Breast epithelium (tissue), 3 donors: ENCODE results near the gene ELAVL1.

Experiments
- POLR2A ChIP-seq: fragments of 450-650 bp; IDR thresholded peaks from one replicate; pipeline ENCODE4 v1.6.1; 2016; ENCODE audit warnings: antibody characterized with exemption, mild to moderate bottlenecking, moderate library complexity
- POLR2AphosphoS5 ChIP-seq, 3 donors: sonication (generic); formaldehyde crosslinking; IDR thresholded peaks; one replicate each; pipeline ENCODE4 v1.6.1; 2017; ENCODE audit warnings: antibody characterized with exemption in 3 of 3
- TF ChIP-seq, protein P1 (sequence below), 3 donors: fragments of 450-650 bp; IDR thresholded peaks; one replicate each; pipeline ENCODE4 v1.5.1; 2016 to 2017; ENCODE audit warnings: antibody characterized with exemption in 3 of 3, mild to moderate bottlenecking in 3 of 3, moderate library complexity in 3 of 3

DNA sequence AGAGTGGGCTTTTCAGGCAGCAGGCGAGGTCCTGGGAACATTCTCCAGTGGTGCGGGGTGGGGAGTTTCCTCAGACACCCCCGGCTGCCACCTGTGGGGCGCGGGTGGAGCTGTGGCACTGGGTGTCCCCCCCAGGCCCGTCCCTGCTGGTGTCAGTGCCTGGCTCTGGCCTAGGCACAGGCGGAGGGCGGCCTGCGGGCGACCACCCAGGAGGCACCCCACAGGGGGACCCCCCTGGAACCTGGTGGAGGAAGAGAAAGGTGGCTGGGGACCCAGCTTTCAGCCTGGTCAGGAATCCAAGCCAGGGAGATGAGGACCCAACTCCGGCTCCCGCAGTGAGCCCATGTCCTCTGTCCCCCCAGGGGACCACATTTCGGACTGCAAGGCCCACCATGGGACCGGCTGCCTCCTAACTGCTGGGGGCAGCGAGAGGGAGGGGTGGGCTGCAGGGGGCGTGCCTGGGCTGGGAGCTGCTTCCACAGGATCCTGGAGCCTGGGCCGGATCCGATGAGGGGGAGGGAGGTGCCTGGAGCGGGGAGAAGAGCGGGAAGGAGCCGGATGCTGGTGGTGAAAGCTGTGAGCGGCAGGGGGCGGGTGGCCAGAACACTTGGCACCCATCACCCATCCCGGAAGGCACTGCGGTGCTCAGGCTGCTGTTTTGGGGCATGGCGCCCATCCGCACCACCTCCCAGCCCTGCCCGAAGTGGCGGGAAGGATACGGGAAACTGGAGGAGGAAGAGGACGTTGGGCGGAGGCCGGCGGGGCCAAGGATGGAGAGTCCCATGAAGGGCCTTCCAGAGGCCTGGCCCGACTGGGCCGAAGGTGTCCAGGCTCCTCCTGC, 74.0 kb downstream of the ELAVL1 start:
- TF ChIP-seq, protein P1, sequence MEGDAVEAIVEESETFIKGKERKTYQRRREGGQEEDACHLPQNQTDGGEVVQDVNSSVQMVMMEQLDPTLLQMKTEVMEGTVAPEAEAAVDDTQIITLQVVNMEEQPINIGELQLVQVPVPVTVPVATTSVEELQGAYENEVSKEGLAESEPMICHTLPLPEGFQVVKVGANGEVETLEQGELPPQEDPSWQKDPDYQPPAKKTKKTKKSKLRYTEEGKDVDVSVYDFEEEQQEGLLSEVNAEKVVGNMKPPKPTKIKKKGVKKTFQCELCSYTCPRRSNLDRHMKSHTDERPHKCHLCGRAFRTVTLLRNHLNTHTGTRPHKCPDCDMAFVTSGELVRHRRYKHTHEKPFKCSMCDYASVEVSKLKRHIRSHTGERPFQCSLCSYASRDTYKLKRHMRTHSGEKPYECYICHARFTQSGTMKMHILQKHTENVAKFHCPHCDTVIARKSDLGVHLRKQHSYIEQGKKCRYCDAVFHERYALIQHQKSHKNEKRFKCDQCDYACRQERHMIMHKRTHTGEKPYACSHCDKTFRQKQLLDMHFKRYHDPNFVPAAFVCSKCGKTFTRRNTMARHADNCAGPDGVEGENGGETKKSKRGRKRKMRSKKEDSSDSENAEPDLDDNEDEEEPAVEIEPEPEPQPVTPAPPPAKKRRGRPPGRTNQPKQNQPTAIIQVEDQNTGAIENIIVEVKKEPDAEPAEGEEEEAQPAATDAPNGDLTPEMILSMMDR (IDR thresholded peaks at IDR 0.05), result no peak
- TF ChIP-seq POLR2AphosphoS5 (IDR thresholded peaks at IDR 0.05) (no peak), POLR2A (no peak)
